HG03280 (cell line): ENCODE results near the gene DHFR2.
"Not testable (repeated sequence)": the region's sequence is repeated elsewhere in the genome, so short reads cannot be mapped to it uniquely, and the experiment has no call there.

Source experiments
- ATAC-seq: cut with Tn5 transposase; IDR thresholded peaks from one replicate; pipeline ENCODE4 v1.9.1; 2021; ENCODE audit warnings: mild to moderate bottlenecking, moderate library complexity; ENCODE audit not compliant: unreplicated experiment

DHFR2 gene

GRCh38 chr3:94062513-94063404 is at the start of gene DHFR2, which contains the start of gene NSUN3:
Gene DHFR2 (minus strand): TSS chr3:94062916. CDS start chr3:94061511, 1,405 bp downstream.
Gene NSUN3 (plus strand): TSS chr3:94063061. CDS start chr3:94063127, 66 bp downstream.
- ATAC-seq = peak; percentile 87

GRCh38 chr3:94110854-94111253 is 48.1 kb upstream of the DHFR2 start:
- ATAC-seq = no peak

GRCh38 chr3:94110232-94110631 is 47.5 kb upstream of the DHFR2 start:
- ATAC-seq = not testable (repeated sequence)

GRCh38 chr3:94106268-94106667 is 43.6 kb upstream of the DHFR2 start:
- ATAC-seq = no peak

- no peak for ATAC-seq
Measured at GRCh38 chr3:94101860-94102259, 39.1 kb upstream of the DHFR2 start.

GRCh38 chr3:94099311-94099710 is 36.6 kb upstream of the DHFR2 start:
- no peak for ATAC-seq

GRCh38 chr3:94098452-94098851 is 35.7 kb upstream of the DHFR2 start:
- ATAC-seq = no peak

- no peak for ATAC-seq
Measured at GRCh38 chr3:94095111-94095510, 32.4 kb upstream of the DHFR2 start.

- ATAC-seq = no peak
Measured at GRCh38 chr3:94093151-94093550, 30.4 kb upstream of the DHFR2 start.

- ATAC-seq = no peak
Measured at GRCh38 chr3:94092086-94092485, 29.4 kb upstream of the DHFR2 start.

- ATAC-seq = no peak
Measured at GRCh38 chr3:94089126-94089525, 26.4 kb upstream of the DHFR2 start.

GRCh38 chr3:94083261-94083660 is 20.5 kb upstream of the DHFR2 start:
- peak; percentile 64 for ATAC-seq

GRCh38 chr3:94082391-94082937 is 19.7 kb upstream of the DHFR2 start:
- no peak for ATAC-seq

GRCh38 chr3:94081884-94082283 is 19.2 kb upstream of the DHFR2 start:
- ATAC-seq = no peak

- not testable (repeated sequence) for ATAC-seq
Measured at GRCh38 chr3:94080552-94080951, 17.8 kb upstream of the DHFR2 start.

GRCh38 chr3:94076055-94076454 is 13.3 kb upstream of the DHFR2 start:
- no peak for ATAC-seq

- peak; percentile 73 for ATAC-seq
Measured at GRCh38 chr3:94071713-94072284, 9.1 kb upstream of the DHFR2 start.

GRCh38 chr3:94070341-94070911 is 7.7 kb upstream of the DHFR2 start:
- ATAC-seq = peak; percentile 51

- no peak for ATAC-seq
Measured at GRCh38 chr3:94069194-94069813, 6.6 kb upstream of the DHFR2 start.

- no peak for ATAC-seq
Measured at GRCh38 chr3:94066506-94067500, 4.1 kb upstream of the DHFR2 start.
